ENCODE data around the gene MTCH1. TPM values are rescaled to one million over a fixed set of nuclear protein-coding genes. Genes with fewer than 3 reads are reported as not detected.
A peak's percentile ranks its signal among the peaks of the same experiment; 100 is the strongest.

Gene MTCH1
- total RNA-seq, 1 donor from 2014 or later, result 151 TPM

- H3K27ac Mint-ChIP-seq, result no peak overlapping the region
- no peaks in the 10 kb centered on the region for H3K9me3 Mint-ChIP-seq
- no peaks in the 10 kb centered on the region for H3K27me3 Mint-ChIP-seq (ENCODE audit: low read depth)
- no peak overlapping the region for H3K4me3 Mint-ChIP-seq
- peaks cover 13% of the 10 kb centered on the region for H3K4me1 Mint-ChIP-seq
- TF ChIP-seq, protein P1, sequence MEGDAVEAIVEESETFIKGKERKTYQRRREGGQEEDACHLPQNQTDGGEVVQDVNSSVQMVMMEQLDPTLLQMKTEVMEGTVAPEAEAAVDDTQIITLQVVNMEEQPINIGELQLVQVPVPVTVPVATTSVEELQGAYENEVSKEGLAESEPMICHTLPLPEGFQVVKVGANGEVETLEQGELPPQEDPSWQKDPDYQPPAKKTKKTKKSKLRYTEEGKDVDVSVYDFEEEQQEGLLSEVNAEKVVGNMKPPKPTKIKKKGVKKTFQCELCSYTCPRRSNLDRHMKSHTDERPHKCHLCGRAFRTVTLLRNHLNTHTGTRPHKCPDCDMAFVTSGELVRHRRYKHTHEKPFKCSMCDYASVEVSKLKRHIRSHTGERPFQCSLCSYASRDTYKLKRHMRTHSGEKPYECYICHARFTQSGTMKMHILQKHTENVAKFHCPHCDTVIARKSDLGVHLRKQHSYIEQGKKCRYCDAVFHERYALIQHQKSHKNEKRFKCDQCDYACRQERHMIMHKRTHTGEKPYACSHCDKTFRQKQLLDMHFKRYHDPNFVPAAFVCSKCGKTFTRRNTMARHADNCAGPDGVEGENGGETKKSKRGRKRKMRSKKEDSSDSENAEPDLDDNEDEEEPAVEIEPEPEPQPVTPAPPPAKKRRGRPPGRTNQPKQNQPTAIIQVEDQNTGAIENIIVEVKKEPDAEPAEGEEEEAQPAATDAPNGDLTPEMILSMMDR (IDR thresholded peaks at IDR 0.05; ENCODE audit: unreplicated experiment), result no peak
- H3K36me3 Mint-ChIP-seq, result peaks cover 41% of the 10 kb centered on the region
- DNase-seq (ENCODE audit: low spot score in 2 of 2, unreplicated experiment in 2 of 2), result no peak
Measured at GRCh38 chr6:36968266-36968977, 17.6 kb downstream of the MTCH1 start.

- no peak for DNase-seq (ENCODE audit: low spot score in 2 of 2, unreplicated experiment in 2 of 2)
- peaks cover 40% of the 10 kb centered on the region for H3K36me3 Mint-ChIP-seq
- no peak overlapping the region for H3K27ac Mint-ChIP-seq
Measured at GRCh38 chr6:36967757-36968156, 18.2 kb downstream of the MTCH1 start.

GRCh38 chr6:36967301-36967700 lies 18.7 kb downstream of the MTCH1 start:
- TF ChIP-seq, protein P1 (IDR thresholded peaks at IDR 0.05; ENCODE audit: unreplicated experiment), result no peak
- Mint-ChIP-seq H3K27ac (no peak overlapping the region), H3K4me3 (no peak overlapping the region), H3K4me1 (peaks cover 13% of the 10 kb centered on the region), H3K9me3 (no peaks in the 10 kb centered on the region), H3K27me3 (ENCODE audit: low read depth) (no peaks in the 10 kb centered on the region), H3K36me3 (peaks cover 35% of the 10 kb centered on the region)
- no peak for DNase-seq (ENCODE audit: low spot score in 2 of 2, unreplicated experiment in 2 of 2)

More at GRCh38 chr6:36967757-36968156, 18.2 kb downstream of the MTCH1 start:
- H3K9me3 Mint-ChIP-seq, result no peaks in the 10 kb centered on the region
- TF ChIP-seq, protein P1 (IDR thresholded peaks at IDR 0.05; ENCODE audit: unreplicated experiment), result no peak
- peaks cover 13% of the 10 kb centered on the region for H3K4me1 Mint-ChIP-seq
- no peak overlapping the region for H3K4me3 Mint-ChIP-seq
- no peaks in the 10 kb centered on the region for H3K27me3 Mint-ChIP-seq (ENCODE audit: low read depth)

- peaks cover 25% of the 10 kb centered on the region for H3K36me3 Mint-ChIP-seq
- no peak overlapping the region for H3K4me3 Mint-ChIP-seq
- H3K9me3 Mint-ChIP-seq, result no peaks in the 10 kb centered on the region
- peak overlapping the region; percentile 64 for H3K27ac Mint-ChIP-seq
- peaks cover 16% of the 10 kb centered on the region for H3K4me1 Mint-ChIP-seq
- no peaks in the 10 kb centered on the region for H3K27me3 Mint-ChIP-seq (ENCODE audit: low read depth)
- DNase-seq (ENCODE audit: low spot score in 2 of 2, unreplicated experiment in 2 of 2), result no peak
- TF ChIP-seq, protein P1 (IDR thresholded peaks at IDR 0.05; ENCODE audit: unreplicated experiment), result no peak
Measured at GRCh38 chr6:36964908-36965307, 21.1 kb downstream of the MTCH1 start.

- TF ChIP-seq, protein P1 (IDR thresholded peaks at IDR 0.05; ENCODE audit: unreplicated experiment), result no peak
- Mint-ChIP-seq H3K4me1 (peaks cover 16% of the 10 kb centered on the region), H3K36me3 (peaks cover 23% of the 10 kb centered on the region), H3K27ac (peak overlapping the region; percentile 64), H3K9me3 (no peaks in the 10 kb centered on the region), H3K27me3 (ENCODE audit: low read depth) (no peaks in the 10 kb centered on the region), H3K4me3 (no peak overlapping the region)
- no peak for DNase-seq (ENCODE audit: low spot score in 2 of 2, unreplicated experiment in 2 of 2)
Measured at GRCh38 chr6:36964349-36964748, 21.6 kb downstream of the MTCH1 start.

Measured in mesothelial cell of epicardium (in vitro differentiated cells).